Retinal pigment epithelial cell (primary cell): Measurements from ENCODE around the gene MOSMO.
A peak's percentile ranks its signal among the peaks of the same experiment; 100 is the strongest.

Source experiments
- DNase-seq: peaks from one replicate; pipeline ENCODE4 v3.0.0-alpha.2; 2010; ENCODE audit warnings: low read depth
- H3K4me3 ChIP-seq: 2 replicates; pipeline ENCODE4 v1.5.1; 2011; ENCODE audit warnings: mild to moderate bottlenecking, low read length, control low read depth, moderate library complexity
- CTCF ChIP-seq: conservative IDR thresholded peaks from 2 replicates; pipeline ENCODE4 v1.5.1; 2011; ENCODE audit warnings: low read depth, low read length, control low read depth, inconsistent platforms

MOSMO gene

GRCh38 chr16:22075043-22075757 is 67.3 kb downstream of the MOSMO start:
- no peak overlapping the region for H3K4me3 ChIP-seq
- DNase-seq: no peak
- no peak for TF ChIP-seq CTCF

GRCh38 chr16:22075776-22076175 is 67.9 kb downstream of the MOSMO start:
- TF ChIP-seq CTCF: no peak
- no peak for DNase-seq
- no peak overlapping the region for H3K4me3 ChIP-seq

- peak; percentile 86 for TF ChIP-seq CTCF
- H3K4me3 ChIP-seq: no peak overlapping the region
- no peak for DNase-seq
Observed at GRCh38 chr16:22077700-22078313, 69.9 kb downstream of the MOSMO start.

- no peak for TF ChIP-seq CTCF
- DNase-seq: no peak
- H3K4me3 ChIP-seq: no peak overlapping the region
Observed at GRCh38 chr16:22078656-22079055, 70.7 kb downstream of the MOSMO start.

- DNase-seq: no peak
- TF ChIP-seq CTCF: no peak
- H3K4me3 ChIP-seq: no peak overlapping the region
Observed at GRCh38 chr16:22081050-22081449, 73.1 kb downstream of the MOSMO start.

- TF ChIP-seq CTCF: no peak
- DNase-seq: no peak
- no peak overlapping the region for H3K4me3 ChIP-seq
Observed at GRCh38 chr16:22086440-22086839, 78.5 kb downstream of the MOSMO start.

- no peak for DNase-seq
Observed at GRCh38 chr16:22088642-22089041, 80.7 kb downstream of the MOSMO start.

More at GRCh38 chr16:22088642-22089041, 80.7 kb downstream of the MOSMO start:
- no peak overlapping the region for H3K4me3 ChIP-seq
- no peak for TF ChIP-seq CTCF
